GM23248 (cell line): ENCODE results near the gene SH3GL1.

ENCODE experiments used
- EZH2 ChIP-seq: fragments of 200-600 bp; sonication (generic); IDR thresholded peaks from 2 replicates; pipeline ENCODE4 v1.6.1; 2018; ENCODE audit warnings: antibody characterized with exemption, mild to moderate bottlenecking; ENCODE audit not compliant: insufficient read depth, poor library complexity, severe bottlenecking
- EZH2phosphoT487 ChIP-seq: fragments of 200-600 bp; sonication (generic); IDR thresholded peaks from 2 replicates; pipeline ENCODE4 v1.6.1; 2018; ENCODE audit warnings: antibody characterized with exemption, moderate library complexity, mild to moderate bottlenecking, low read depth; ENCODE audit not compliant: insufficient read depth

GRCh38 chr19:4367336-4367723 is 33.0 kb downstream of the SH3GL1 start:
- TF ChIP-seq EZH2, result no peak
- no peak for TF ChIP-seq EZH2phosphoT487
